Type B pancreatic cell (in vitro differentiated cells): Measurements from ENCODE around the gene CABLES2. TPM values are rescaled to one million over a fixed set of nuclear protein-coding genes. Genes with fewer than 3 reads are reported as not detected.

ENCODE experiments used
- DNase-seq: peaks from one replicate; pipeline ENCODE4 v3.0.0; 2021; ENCODE audit warnings: mixed read lengths; ENCODE audit not compliant: unreplicated experiment; ENCODE audit errors: extremely low spot score
- H3K27ac Mint-ChIP-seq: 2 replicates; pipeline ENCODE4 v1.8.0; 2021; ENCODE audit warnings: mild to moderate bottlenecking, mixed read lengths
- H3K27me3 Mint-ChIP-seq: 2 replicates; pipeline ENCODE4 v1.8.0; 2021; ENCODE audit warnings: mixed read lengths
- H3K36me3 Mint-ChIP-seq: 2 replicates; pipeline ENCODE4 v1.8.0; 2021; ENCODE audit warnings: mixed read lengths
- H3K4me1 Mint-ChIP-seq: one replicate; pipeline ENCODE4 v1.8.0; 2021; ENCODE audit warnings: mixed read lengths; ENCODE audit not compliant: unreplicated experiment
- H3K4me3 Mint-ChIP-seq: 2 replicates; pipeline ENCODE4 v1.8.0; 2021; ENCODE audit warnings: mild to moderate bottlenecking, mixed read lengths
- H3K9me3 Mint-ChIP-seq: 2 replicates; pipeline ENCODE4 v1.8.0; 2021; ENCODE audit warnings: mixed read lengths
- CTCF ChIP-seq: fragments of 200-600 bp; sonication (generic); conservative IDR thresholded peaks from 2 replicates; pipeline ENCODE4 v1.5.0; 2021; ENCODE audit warnings: antibody characterized with exemption, mild to moderate bottlenecking
- total RNA-seq: library from RNA; stranded (reverse); gene quantifications from 2 replicates; pipeline ENCODE4 v1.2.1, GENCODE V29; 2021; ENCODE audit warnings: low replicate concordance

The CABLES2 gene
- total RNA-seq, 1 donor from 2014 or later = 18.4 TPM

- TF ChIP-seq CTCF = peak; percentile 96
- peaks cover 17% of the 10 kb centered on the region for H3K4me1 Mint-ChIP-seq
- DNase-seq = peak; percentile 88
- peaks cover 6% of the 10 kb centered on the region for H3K9me3 Mint-ChIP-seq
- no peaks in the 10 kb centered on the region for H3K27me3 Mint-ChIP-seq
- H3K4me3 Mint-ChIP-seq = peak overlapping the region; percentile 75
- peak overlapping the region; percentile 78 for H3K27ac Mint-ChIP-seq
- peaks cover 11% of the 10 kb centered on the region for H3K36me3 Mint-ChIP-seq
Observed at GRCh38 chr20:62382306-62383198, 24.5 kb downstream of the CABLES2 start.

GRCh38 chr20:62381842-62382241, 25.2 kb downstream of the CABLES2 start:
- Mint-ChIP-seq H3K4me3 (peak overlapping the region; percentile 32), H3K27me3 (no peaks in the 10 kb centered on the region)

GRCh38 chr20:62381202-62381797, 25.8 kb downstream of the CABLES2 start:
- Mint-ChIP-seq H3K4me3 (no peak overlapping the region), H3K27ac (peak overlapping the region; percentile 74), H3K27me3 (no peaks in the 10 kb centered on the region), H3K36me3 (peaks cover 14% of the 10 kb centered on the region), H3K9me3 (peaks cover 6% of the 10 kb centered on the region), H3K4me1 (peaks cover 22% of the 10 kb centered on the region)
- no peak for DNase-seq
- TF ChIP-seq CTCF = no peak

More at GRCh38 chr20:62381842-62382241, 25.2 kb downstream of the CABLES2 start:
- no peak overlapping the region for H3K27ac Mint-ChIP-seq
- H3K4me1 Mint-ChIP-seq = peaks cover 22% of the 10 kb centered on the region
- DNase-seq = no peak
- H3K9me3 Mint-ChIP-seq = peaks cover 6% of the 10 kb centered on the region
- no peak for TF ChIP-seq CTCF
- peaks cover 14% of the 10 kb centered on the region for H3K36me3 Mint-ChIP-seq

- H3K27me3 Mint-ChIP-seq = no peaks in the 10 kb centered on the region
- DNase-seq = no peak
- no peak overlapping the region for H3K4me3 Mint-ChIP-seq
- peak overlapping the region; percentile 67 for H3K27ac Mint-ChIP-seq
- peaks cover 21% of the 10 kb centered on the region for H3K4me1 Mint-ChIP-seq
- no peak for TF ChIP-seq CTCF
- peaks cover 14% of the 10 kb centered on the region for H3K36me3 Mint-ChIP-seq
- peaks cover 6% of the 10 kb centered on the region for H3K9me3 Mint-ChIP-seq
Observed at GRCh38 chr20:62378215-62378614, 28.9 kb downstream of the CABLES2 start.

- peaks cover 12% of the 10 kb centered on the region for H3K36me3 Mint-ChIP-seq
- no peaks in the 10 kb centered on the region for H3K27me3 Mint-ChIP-seq
- H3K4me1 Mint-ChIP-seq = peaks cover 18% of the 10 kb centered on the region
- H3K4me3 Mint-ChIP-seq = no peak overlapping the region
- H3K9me3 Mint-ChIP-seq = peaks cover 6% of the 10 kb centered on the region
- peak overlapping the region; percentile 93 for H3K27ac Mint-ChIP-seq
- DNase-seq = no peak
- no peak for TF ChIP-seq CTCF
Observed at GRCh38 chr20:62377615-62378178, 29.4 kb downstream of the CABLES2 start.
